KMS-11 (cell line): ENCODE data around the gene TFB2M.

Experiments used
- H2AFZ ChIP-seq: fragments of 200-600 bp; sonication (generic); 2 replicates; pipeline ENCODE4 v1.6.1; 2016; ENCODE audit warnings: antibody characterized with exemption, mixed run types, low read depth
- H3K27ac ChIP-seq: fragments of 200-600 bp; sonication (generic); 2 replicates; pipeline ENCODE4 v1.6.1; 2016; ENCODE audit warnings: mild to moderate bottlenecking, mixed run types
- H3K27me3 ChIP-seq: fragments of 200-600 bp; sonication (generic); 2 replicates; pipeline ENCODE4 v1.6.1; 2017; ENCODE audit warnings: mild to moderate bottlenecking, low read depth, mixed run types, moderate library complexity; ENCODE audit not compliant: insufficient read depth
- H3K36me3 ChIP-seq: fragments of 200-600 bp; sonication (generic); 2 replicates; pipeline ENCODE4 v1.6.1; 2017; ENCODE audit warnings: mild to moderate bottlenecking, mixed run types; ENCODE audit not compliant: insufficient read depth
- H3K4me1 ChIP-seq: fragments of 200-600 bp; sonication (generic); 2 replicates; pipeline ENCODE4 v1.6.1; 2016; ENCODE audit warnings: mild to moderate bottlenecking, low read depth, mixed run types; ENCODE audit not compliant: poor library complexity, severe bottlenecking
- H3K4me2 ChIP-seq: fragments of 200-600 bp; sonication (generic); 2 replicates; pipeline ENCODE4 v1.7.0; 2016; ENCODE audit warnings: mild to moderate bottlenecking, mixed run types
- H3K4me3 ChIP-seq: fragments of 200-600 bp; sonication (generic); IDR thresholded peaks from 2 replicates; pipeline ENCODE4 v1.6.1; 2017; ENCODE audit warnings: low read depth, low read length, mixed read lengths; ENCODE audit not compliant: insufficient read depth
- H3K79me2 ChIP-seq: fragments of 200-600 bp; sonication (generic); 2 replicates; pipeline ENCODE4 v1.6.1; 2016; ENCODE audit warnings: low read depth, mixed run types; ENCODE audit not compliant: insufficient read depth
- H3K9ac ChIP-seq: fragments of 200-600 bp; sonication (generic); 2 replicates; pipeline ENCODE4 v1.6.1; 2016; ENCODE audit warnings: mild to moderate bottlenecking, mixed run types
- H4K20me1 ChIP-seq: fragments of 200-600 bp; sonication (generic); 2 replicates; pipeline ENCODE4 v1.6.1; 2016; ENCODE audit warnings: mild to moderate bottlenecking, mixed run types; ENCODE audit not compliant: insufficient read depth
- CTCF ChIP-seq: fragments of 200-600 bp; sonication (generic); conservative IDR thresholded peaks from 2 replicates; pipeline ENCODE4 v1.6.1; 2017; ENCODE audit warnings: low read depth, mild to moderate bottlenecking, antibody characterized with exemption, low read length, moderate library complexity, mixed read lengths

TFB2M gene

GRCh38 chr1:246526380-246526779 lies 39.7 kb downstream of the TFB2M start:
- H3K36me3 ChIP-seq = no peaks in the 10 kb centered on the region
- H2AFZ ChIP-seq = no peak overlapping the region
- no peaks in the 10 kb centered on the region for H3K4me1 ChIP-seq
- H3K27ac ChIP-seq = no peak overlapping the region
- H3K9ac ChIP-seq = no peak overlapping the region
- no peaks in the 10 kb centered on the region for H4K20me1 ChIP-seq
- H3K79me2 ChIP-seq = no peaks in the 10 kb centered on the region
- no peak overlapping the region for H3K4me2 ChIP-seq
- TF ChIP-seq CTCF = no peak
- H3K4me3 ChIP-seq = no peak overlapping the region
- H3K27me3 ChIP-seq = no peaks in the 10 kb centered on the region

GRCh38 chr1:246519514-246519913 lies 46.5 kb downstream of the TFB2M start:
- Histone ChIP-seq H3K4me2 (no peak overlapping the region), H3K27me3 (no peaks in the 10 kb centered on the region), H4K20me1 (no peaks in the 10 kb centered on the region), H3K4me3 (no peak overlapping the region), H3K4me1 (no peaks in the 10 kb centered on the region), H2AFZ (no peak overlapping the region), H3K36me3 (no peaks in the 10 kb centered on the region), H3K79me2 (no peaks in the 10 kb centered on the region), H3K9ac (no peak overlapping the region), H3K27ac (no peak overlapping the region)
- TF ChIP-seq CTCF = no peak

- Histone ChIP-seq H3K4me2 (no peak overlapping the region), H3K36me3 (no peaks in the 10 kb centered on the region), H3K4me3 (no peak overlapping the region), H2AFZ (no peak overlapping the region), H3K27ac (no peak overlapping the region), H3K27me3 (no peaks in the 10 kb centered on the region), H3K4me1 (no peaks in the 10 kb centered on the region), H3K79me2 (no peaks in the 10 kb centered on the region), H3K9ac (no peak overlapping the region), H4K20me1 (no peaks in the 10 kb centered on the region)
- no peak for TF ChIP-seq CTCF
These were observed 47.4 kb downstream of the TFB2M start for GRCh38 chr1:246518456-246519205.

GRCh38 chr1:246517391-246517790 lies 48.7 kb downstream of the TFB2M start:
- Histone ChIP-seq H3K79me2 (no peaks in the 10 kb centered on the region), H4K20me1 (no peaks in the 10 kb centered on the region), H3K27ac (no peak overlapping the region), H3K4me2 (no peak overlapping the region), H3K27me3 (no peaks in the 10 kb centered on the region), H3K4me3 (no peak overlapping the region), H2AFZ (no peak overlapping the region), H3K36me3 (no peaks in the 10 kb centered on the region), H3K4me1 (no peaks in the 10 kb centered on the region), H3K9ac (no peak overlapping the region)
- no peak for TF ChIP-seq CTCF
